Lower leg skin (tissue), 3 donors: Measurements from ENCODE around the gene HOXA1.

Experiments used
- POLR2A ChIP-seq, 2 donors: fragments of 450-650 bp; IDR thresholded peaks; one replicate each; pipeline ENCODE4 v1.6.1; 2016 to 2017; ENCODE audit warnings: antibody characterized with exemption in 2 of 2, mild to moderate bottlenecking in 1 of 2, moderate library complexity in 1 of 2
- TF ChIP-seq, protein P1 (sequence below), 3 donors: fragments of 450-650 bp; IDR thresholded peaks; one replicate each; pipeline ENCODE4 v1.5.1; 2016; ENCODE audit warnings: antibody characterized with exemption in 3 of 3, mild to moderate bottlenecking in 3 of 3, moderate library complexity in 2 of 3

DNA sequence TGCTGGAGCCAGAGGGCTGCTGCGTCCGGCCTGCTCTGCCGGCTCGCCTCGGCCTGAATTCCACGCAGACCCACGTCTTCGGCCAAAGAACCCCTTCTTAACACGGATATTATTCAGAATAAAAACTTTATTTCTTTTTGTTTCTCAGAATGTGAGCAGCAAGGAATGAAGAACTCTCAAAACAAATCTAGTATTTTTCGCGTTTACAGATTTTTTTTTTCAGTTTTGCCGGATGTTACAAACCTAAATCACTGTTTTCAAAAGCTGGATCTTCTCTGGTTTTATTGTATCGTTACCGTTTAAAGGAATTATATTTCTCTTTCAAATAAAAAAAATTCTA, 11.1 kb upstream of the HOXA1 start:
- TF ChIP-seq, protein P1, sequence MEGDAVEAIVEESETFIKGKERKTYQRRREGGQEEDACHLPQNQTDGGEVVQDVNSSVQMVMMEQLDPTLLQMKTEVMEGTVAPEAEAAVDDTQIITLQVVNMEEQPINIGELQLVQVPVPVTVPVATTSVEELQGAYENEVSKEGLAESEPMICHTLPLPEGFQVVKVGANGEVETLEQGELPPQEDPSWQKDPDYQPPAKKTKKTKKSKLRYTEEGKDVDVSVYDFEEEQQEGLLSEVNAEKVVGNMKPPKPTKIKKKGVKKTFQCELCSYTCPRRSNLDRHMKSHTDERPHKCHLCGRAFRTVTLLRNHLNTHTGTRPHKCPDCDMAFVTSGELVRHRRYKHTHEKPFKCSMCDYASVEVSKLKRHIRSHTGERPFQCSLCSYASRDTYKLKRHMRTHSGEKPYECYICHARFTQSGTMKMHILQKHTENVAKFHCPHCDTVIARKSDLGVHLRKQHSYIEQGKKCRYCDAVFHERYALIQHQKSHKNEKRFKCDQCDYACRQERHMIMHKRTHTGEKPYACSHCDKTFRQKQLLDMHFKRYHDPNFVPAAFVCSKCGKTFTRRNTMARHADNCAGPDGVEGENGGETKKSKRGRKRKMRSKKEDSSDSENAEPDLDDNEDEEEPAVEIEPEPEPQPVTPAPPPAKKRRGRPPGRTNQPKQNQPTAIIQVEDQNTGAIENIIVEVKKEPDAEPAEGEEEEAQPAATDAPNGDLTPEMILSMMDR (IDR thresholded peaks at IDR 0.05), result no peak
- no peak for TF ChIP-seq POLR2A (IDR thresholded peaks at IDR 0.05)
